Stomach smooth muscle (tissue), 2 donors: Measurements from ENCODE around the gene PLXNA2.

Experiments used
- H3K27ac ChIP-seq: one replicate; pipeline ENCODE4 v1.7.0; 2013; ENCODE audit warnings: mild to moderate bottlenecking, low read length, inconsistent platforms
- H3K27me3 ChIP-seq, 2 donors: one replicate each; pipeline ENCODE4 v1.7.0; 2013; ENCODE audit warnings: low read length in 2 of 2; ENCODE audit not compliant: insufficient read depth in 2 of 2, control insufficient read depth in 1 of 2
- H3K36me3 ChIP-seq, 2 donors: one replicate each; pipeline ENCODE4 v1.7.0; 2013; ENCODE audit warnings: low read length in 2 of 2; ENCODE audit not compliant: control insufficient read depth in 2 of 2, insufficient read depth in 2 of 2
- H3K4me1 ChIP-seq: one replicate; pipeline ENCODE4 v1.7.0; 2013; ENCODE audit warnings: low read length; ENCODE audit not compliant: control insufficient read depth, insufficient read depth
- H3K4me3 ChIP-seq, 2 donors: one replicate each; pipeline ENCODE4 v1.7.0; 2013; ENCODE audit warnings: low read length in 2 of 2
- H3K9ac ChIP-seq, 2 donors: one replicate each; pipeline ENCODE4 v1.7.0; 2013; ENCODE audit warnings: low read length in 2 of 2, mild to moderate bottlenecking in 1 of 2
- H3K9me3 ChIP-seq, 2 donors: one replicate each; pipeline ENCODE4 v1.7.0; 2013; ENCODE audit warnings: low read length in 2 of 2; ENCODE audit not compliant: control insufficient read depth in 2 of 2
- donor health status: healthy.
- donor health status: Pancreatic carcinoma.

Gene PLXNA2, protein sequence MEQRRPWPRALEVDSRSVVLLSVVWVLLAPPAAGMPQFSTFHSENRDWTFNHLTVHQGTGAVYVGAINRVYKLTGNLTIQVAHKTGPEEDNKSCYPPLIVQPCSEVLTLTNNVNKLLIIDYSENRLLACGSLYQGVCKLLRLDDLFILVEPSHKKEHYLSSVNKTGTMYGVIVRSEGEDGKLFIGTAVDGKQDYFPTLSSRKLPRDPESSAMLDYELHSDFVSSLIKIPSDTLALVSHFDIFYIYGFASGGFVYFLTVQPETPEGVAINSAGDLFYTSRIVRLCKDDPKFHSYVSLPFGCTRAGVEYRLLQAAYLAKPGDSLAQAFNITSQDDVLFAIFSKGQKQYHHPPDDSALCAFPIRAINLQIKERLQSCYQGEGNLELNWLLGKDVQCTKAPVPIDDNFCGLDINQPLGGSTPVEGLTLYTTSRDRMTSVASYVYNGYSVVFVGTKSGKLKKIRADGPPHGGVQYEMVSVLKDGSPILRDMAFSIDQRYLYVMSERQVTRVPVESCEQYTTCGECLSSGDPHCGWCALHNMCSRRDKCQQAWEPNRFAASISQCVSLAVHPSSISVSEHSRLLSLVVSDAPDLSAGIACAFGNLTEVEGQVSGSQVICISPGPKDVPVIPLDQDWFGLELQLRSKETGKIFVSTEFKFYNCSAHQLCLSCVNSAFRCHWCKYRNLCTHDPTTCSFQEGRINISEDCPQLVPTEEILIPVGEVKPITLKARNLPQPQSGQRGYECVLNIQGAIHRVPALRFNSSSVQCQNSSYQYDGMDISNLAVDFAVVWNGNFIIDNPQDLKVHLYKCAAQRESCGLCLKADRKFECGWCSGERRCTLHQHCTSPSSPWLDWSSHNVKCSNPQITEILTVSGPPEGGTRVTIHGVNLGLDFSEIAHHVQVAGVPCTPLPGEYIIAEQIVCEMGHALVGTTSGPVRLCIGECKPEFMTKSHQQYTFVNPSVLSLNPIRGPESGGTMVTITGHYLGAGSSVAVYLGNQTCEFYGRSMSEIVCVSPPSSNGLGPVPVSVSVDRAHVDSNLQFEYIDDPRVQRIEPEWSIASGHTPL (N-terminal part only)

DNA sequence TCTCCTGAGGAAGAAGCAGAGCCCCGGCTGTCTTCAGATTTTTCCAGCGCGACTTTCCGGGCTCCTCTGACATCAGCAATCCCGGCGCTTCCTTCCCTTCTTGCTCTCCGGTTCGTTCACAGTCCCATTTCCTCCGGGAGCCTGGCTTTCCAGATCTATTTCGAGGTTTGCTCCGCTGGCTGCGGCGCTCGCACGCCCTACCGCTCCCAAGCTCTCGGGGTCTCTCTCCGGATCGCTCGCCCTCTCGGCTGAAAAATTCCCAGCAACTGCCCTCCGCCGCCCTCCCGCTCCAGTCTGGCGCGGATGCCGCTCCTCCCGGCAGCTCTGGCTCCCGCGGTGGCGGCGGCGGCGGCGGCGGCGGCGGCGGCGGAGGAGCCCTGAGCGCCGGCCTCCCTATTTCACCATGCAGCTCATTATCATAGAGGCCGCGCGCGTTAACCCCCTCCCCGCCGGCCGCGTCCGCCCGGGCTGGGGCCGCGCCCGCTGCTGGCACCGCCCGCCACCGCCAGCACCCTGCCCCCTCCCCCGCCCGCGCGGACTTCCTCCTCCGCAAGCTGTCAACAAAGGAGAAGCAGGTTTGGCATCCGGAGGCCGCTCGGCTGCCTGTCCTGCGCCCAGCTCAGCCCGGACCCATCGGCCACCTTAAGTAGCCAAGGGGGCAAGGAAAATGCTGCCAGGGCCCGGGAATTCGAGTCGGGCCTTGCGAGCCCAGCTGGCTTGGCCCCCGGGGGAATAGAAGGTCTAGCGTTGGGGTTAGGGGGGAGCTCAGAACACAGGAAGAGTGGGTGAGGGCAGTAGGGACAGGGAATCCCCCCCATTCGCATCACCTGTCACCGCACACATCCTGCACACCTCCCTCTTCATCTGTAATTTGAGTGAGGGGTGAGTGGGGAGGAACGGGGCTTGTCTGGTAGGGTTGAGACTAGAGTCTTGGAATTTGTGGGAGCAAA, at the start of gene PLXNA2:
Gene PLXNA2 (minus strand): TSS at position 418 of the 950 bp plus-strand sequence. CDS start 26,462 bp downstream, outside the sequence.
- H3K9me3 ChIP-seq, result no peaks in the 10 kb centered on the region
- H3K36me3 ChIP-seq, result no peaks in the 10 kb centered on the region
- H3K4me1 ChIP-seq, result peaks cover 58% of the 10 kb centered on the region
- H3K9ac ChIP-seq, result peak within 1 kb of the TSS; percentile 80 to 83
- H3K27me3 ChIP-seq, result no peaks in the 10 kb centered on the region
- peak within 1 kb of the TSS; percentile 87 for H3K27ac ChIP-seq
- H3K4me3 ChIP-seq, result peak within 1 kb of the TSS; percentile 87 to 90

DNA sequence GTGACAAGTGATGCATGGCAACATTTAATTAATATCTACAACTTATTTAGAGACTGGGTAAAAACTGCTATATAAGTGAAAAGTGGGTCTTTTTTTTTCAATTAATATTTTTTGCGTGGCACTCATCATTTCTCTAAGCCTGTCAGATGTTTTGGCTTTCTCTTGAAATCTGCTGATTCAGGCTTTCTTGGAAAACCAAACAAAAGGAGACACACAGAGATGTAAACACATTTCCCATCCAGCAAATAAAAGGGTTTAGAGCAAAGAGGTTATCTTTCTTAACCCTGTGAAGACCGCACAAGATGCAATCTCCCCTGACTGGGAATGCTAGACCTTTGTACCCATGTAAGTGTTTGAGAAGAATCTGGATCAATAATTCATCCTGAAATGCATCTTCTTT, 48.7 kb upstream of the PLXNA2 start:
- Histone ChIP-seq H3K4me3 (no peak overlapping the region), H3K36me3 (no peaks in the 10 kb centered on the region), H3K9ac (no peak overlapping the region), H3K4me1 (no peaks in the 10 kb centered on the region), H3K27me3 (peaks cover 0 to 2% of the 10 kb centered on the region in 2 donors), H3K27ac (no peak overlapping the region), H3K9me3 (peaks cover 0 to 2% of the 10 kb centered on the region in 2 donors)

DNA sequence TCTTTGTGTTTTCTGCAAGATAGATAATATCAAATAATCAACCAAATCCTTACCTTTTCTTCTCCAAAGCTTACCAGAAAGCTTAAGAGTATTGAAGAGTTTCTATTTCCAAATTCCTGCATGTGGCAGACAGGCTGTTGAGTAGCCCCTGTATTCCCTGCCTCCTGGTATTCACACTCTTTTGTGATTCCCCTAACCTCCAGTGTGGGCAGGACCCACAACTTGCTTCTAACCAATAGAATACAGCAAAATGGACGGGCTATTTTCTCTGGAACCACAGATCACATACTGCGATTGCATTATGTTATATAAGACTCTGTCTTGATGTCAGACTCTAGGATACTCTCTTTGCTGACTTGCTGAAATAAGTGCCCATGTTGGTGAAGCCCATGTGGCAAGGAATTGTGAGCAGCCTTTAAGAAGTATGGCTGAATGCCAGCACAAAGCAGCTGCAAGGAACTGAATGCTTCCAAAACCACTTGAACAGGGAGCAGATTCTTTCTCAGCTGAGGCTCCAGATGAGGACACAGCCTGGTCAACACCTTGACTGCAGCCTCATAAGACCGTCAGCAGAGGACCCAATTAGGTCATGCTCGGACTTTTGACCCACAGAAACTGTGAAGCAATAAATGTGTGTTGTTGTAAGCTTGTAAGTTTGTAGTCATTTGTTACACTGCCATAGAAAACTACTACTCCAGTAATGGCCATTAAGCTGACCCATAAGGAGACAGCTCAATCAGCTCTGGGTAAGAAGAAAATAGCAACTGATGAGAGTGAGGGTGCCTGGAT, 47.9 kb upstream of the PLXNA2 start:
- Histone ChIP-seq H3K4me3 (no peak overlapping the region), H3K27me3 (peaks cover 0 to 2% of the 10 kb centered on the region in 2 donors), H3K36me3 (no peaks in the 10 kb centered on the region), H3K9me3 (peaks cover 0 to 2% of the 10 kb centered on the region in 2 donors), H3K9ac (no peak overlapping the region), H3K27ac (no peak overlapping the region), H3K4me1 (no peaks in the 10 kb centered on the region)

DNA sequence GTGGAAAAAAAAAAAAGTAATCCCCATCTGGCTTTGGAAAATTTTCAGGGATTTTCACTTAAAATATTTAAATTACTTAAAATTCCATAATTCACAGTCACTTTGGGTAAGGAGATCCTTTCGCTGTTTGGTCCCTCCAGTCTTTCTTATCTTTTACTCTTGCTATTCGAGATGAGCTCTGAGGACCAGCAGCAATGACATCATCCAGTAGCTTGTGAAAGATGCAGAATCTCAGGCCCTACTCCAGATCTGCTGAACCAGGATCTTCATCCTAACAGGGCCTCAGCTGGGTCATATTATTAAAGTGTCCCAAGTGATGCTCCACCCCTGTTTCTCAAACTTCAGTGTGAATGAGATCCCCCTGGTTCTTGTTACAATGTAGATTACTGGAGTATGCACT, 46.9 kb upstream of the PLXNA2 start:
- H3K27ac ChIP-seq, result no peak overlapping the region
- no peaks in the 10 kb centered on the region for H3K36me3 ChIP-seq
- peaks cover 0 to 2% of the 10 kb centered on the region in 2 donors for H3K9me3 ChIP-seq
- peaks cover 0 to 2% of the 10 kb centered on the region in 2 donors for H3K27me3 ChIP-seq
- H3K9ac ChIP-seq, result no peak overlapping the region
- no peak overlapping the region for H3K4me3 ChIP-seq
- no peaks in the 10 kb centered on the region for H3K4me1 ChIP-seq

DNA sequence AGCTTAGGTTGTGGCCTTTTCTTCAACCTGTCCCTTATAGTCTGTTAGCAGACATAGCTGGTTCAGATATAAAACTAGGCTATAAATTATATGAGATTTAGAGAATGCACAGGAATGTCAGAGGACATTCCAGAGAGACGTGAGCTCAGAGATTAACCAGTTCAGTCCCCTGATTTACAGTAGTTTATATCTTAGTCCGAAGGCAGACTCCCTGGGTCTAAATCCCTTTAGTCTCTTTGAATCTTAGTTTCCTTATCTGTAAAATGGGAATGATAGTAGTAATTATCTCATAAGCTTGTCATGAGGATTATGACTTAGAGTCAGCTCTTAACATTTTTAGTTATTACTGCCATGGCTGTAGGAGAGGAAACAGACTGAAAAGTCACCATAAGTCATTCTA, 45.5 kb upstream of the PLXNA2 start:
- no peaks in the 10 kb centered on the region for H3K36me3 ChIP-seq
- H3K27ac ChIP-seq, result no peak overlapping the region
- H3K27me3 ChIP-seq, result no peaks in the 10 kb centered on the region
- H3K4me3 ChIP-seq, result no peak overlapping the region
- no peaks in the 10 kb centered on the region for H3K4me1 ChIP-seq
- peaks cover 0 to 2% of the 10 kb centered on the region in 2 donors for H3K9me3 ChIP-seq
- no peak overlapping the region for H3K9ac ChIP-seq

DNA sequence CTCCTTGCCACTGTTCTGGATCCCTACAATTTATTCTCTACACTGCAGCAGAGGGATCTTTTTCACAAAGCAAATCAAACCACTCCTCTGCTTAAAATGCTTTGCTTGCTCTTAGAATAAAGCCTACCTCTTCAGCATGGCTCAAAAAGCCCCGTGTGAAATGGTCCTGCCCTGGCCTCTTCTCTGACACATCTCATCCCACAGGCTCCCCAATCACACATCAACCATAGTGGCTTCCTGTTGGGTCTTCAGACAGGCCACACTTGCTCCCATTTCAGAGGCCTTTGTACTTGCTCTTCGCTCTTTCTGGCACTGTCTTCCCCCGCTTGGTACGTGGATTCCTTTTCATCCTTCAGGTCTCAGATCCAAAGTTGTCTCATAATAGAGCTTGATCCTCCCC, 44.3 kb upstream of the PLXNA2 start:
- Histone ChIP-seq H3K27me3 (no peaks in the 10 kb centered on the region), H3K4me3 (no peak overlapping the region), H3K9me3 (peaks cover 0 to 2% of the 10 kb centered on the region in 2 donors), H3K9ac (no peak overlapping the region), H3K27ac (no peak overlapping the region), H3K36me3 (no peaks in the 10 kb centered on the region), H3K4me1 (no peaks in the 10 kb centered on the region)

DNA sequence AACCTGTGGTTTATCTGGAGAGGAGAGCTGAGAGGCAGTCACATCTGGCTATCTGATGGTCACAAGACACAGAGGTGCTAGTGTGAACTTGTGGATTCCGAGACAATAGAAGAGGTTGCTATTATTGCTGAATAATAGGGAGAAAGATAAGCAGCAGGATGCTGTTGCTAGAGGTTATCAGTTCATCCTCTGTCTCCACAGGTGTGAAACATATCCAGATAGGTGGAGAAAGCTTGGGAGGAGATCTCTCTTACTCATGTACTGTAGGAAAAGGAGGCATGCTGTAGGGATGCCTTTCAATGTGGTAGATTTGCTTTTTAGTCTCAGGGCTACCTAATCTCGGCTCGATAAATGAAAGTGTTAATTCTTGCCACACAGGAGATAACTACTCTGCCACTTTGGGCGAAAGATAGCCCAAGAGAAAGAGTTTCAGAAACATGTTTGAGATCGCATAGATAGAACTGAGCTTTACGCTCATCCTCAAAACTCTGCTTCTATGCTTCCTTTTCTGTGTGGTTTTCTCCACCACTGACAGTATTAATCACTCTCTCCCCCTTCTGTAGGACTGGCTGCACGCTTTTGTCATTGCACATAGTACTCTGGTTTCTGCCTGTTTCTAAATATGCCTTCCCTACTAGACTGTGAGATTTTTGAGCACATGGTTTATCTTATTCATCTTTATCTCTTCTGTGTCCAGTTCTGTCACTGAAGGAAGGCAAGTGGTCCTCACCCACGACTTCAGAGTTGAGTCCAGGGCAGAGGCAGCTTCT, 36.7 kb upstream of the PLXNA2 start:
- Histone ChIP-seq H3K27me3 (peaks cover 0 to 7% of the 10 kb centered on the region in 2 donors), H3K36me3 (no peaks in the 10 kb centered on the region), H3K9ac (no peak overlapping the region)

DNA sequence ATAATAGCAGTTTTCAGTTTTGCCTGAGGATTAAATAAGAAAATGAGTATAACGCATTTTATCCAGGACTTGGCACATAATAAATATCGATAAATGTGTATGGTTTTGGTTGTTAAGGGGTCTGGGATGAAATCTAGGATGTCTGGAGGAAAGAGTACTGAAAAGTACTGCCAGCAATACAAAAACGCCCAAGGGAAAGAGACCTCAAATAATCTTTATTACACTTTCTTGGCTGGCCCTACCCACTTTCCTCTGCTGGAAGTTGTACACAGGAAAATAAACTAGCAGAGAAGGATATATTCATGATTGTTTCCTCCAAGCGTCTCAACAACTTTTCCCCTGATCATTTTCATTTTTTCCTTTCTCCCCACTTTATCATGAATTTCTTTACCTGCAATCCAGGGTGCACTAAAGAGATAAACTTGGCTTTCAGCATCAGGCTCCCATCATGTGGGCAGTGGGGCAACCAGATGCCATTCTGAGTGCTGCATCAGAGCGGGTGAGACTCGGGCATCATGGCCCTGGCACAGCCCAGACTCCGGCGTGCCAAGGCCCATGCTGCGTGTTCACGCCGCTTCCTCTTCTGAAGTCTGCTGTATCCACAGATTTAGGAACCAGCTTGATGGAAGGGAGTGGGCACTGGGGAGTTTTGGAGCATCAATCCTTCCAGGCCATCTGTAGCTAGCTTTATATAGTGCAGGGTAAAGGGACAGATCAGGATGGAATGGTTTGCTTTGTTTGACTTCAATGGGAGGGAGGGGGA, 35.8 kb upstream of the PLXNA2 start:
- Histone ChIP-seq H3K9me3 (no peaks in the 10 kb centered on the region), H3K27me3 (peaks cover 1 to 9% of the 10 kb centered on the region in 2 donors), H3K27ac (no peak overlapping the region), H3K4me1 (peaks cover 2% of the 10 kb centered on the region), H3K9ac (no peak overlapping the region), H3K36me3 (no peaks in the 10 kb centered on the region), H3K4me3 (no peak overlapping the region)

More for the DNA sequence above, 36.7 kb upstream of the PLXNA2 start:
- peaks cover 2% of the 10 kb centered on the region for H3K4me1 ChIP-seq
- no peaks in the 10 kb centered on the region for H3K9me3 ChIP-seq
- H3K4me3 ChIP-seq, result no peak overlapping the region
- no peak overlapping the region for H3K27ac ChIP-seq
